Measurements from ENCODE around the gene AGPS. TPM values are rescaled to one million over a fixed set of nuclear protein-coding genes. Genes with fewer than 3 reads are reported as not detected.

Gene AGPS
- total RNA-seq, 1 experiment from 2014 or later = 54.0 TPM

DNA sequence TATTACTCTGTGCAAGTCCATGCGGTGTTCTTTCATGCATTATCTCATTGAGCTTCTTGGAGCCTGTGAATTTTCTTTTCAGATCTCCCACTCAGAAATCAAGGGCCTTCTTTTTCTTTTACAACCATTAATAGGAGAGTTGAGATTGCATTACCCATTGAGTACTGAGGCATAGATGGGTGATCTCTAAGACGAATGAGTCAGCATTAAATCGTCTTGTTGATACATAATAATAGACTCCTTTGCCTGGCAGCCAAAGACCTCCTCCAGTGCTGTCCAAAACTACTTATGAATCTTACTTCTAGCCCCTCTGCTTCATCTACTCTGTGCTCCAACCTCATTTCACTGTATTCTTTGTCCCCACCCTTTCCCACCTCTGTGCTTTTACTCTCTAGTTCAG is 180.5 kb downstream of the AGPS start:
- H3K27ac ChIP-seq (ENCODE audit: low read length) = no peak overlapping the region
- no peaks in the 10 kb centered on the region for H3K4me1 ChIP-seq (ENCODE audit: low read length)
- no peak overlapping the region for H3K4me2 ChIP-seq (ENCODE audit: low read depth, low read length, poor library complexity, severe bottlenecking)
- H3K9me3 ChIP-seq (ENCODE audit: low read length) = no peaks in the 10 kb centered on the region
- DNase-seq = no peak
- H3K9me2 ChIP-seq (replicated peaks; ENCODE audit: insufficient read depth, low read length) = no peaks in the 10 kb centered on the region
- no peaks in the 10 kb centered on the region for H3K36me3 ChIP-seq (ENCODE audit: insufficient read depth, low read length)
- no peak overlapping the region for H2AFZ ChIP-seq (ENCODE audit: low read length)
- H3K9ac ChIP-seq (ENCODE audit: low read length) = no peak overlapping the region
- no peak overlapping the region for H3K4me3 ChIP-seq (ENCODE audit: low read length)
- H3K79me2 ChIP-seq (ENCODE audit: low read length) = no peaks in the 10 kb centered on the region
- H4K20me1 ChIP-seq (ENCODE audit: insufficient read depth, low read depth, low read length) = no peaks in the 10 kb centered on the region
- no peaks in the 10 kb centered on the region for H3K27me3 ChIP-seq (ENCODE audit: low read length)

DNA sequence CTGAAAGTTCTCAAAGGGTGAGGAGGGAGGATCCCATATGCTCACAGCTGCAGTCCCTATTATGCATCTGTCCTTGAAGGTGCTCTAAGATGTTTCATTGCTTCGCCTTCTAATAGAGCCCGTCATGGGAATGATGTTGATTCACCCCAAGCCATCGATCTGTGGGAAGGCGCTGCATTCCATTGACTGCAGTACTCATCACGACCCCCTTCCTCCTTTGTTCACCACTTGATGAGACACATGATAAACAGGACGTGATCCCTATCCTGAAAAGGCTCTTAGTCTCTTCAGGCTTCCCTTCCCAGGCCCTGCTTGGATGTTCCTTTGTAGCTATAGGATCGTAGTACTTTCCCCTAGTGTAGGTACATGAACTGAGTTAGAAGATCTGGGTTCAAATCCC is 181.8 kb downstream of the AGPS start:
- H3K9me3 ChIP-seq (ENCODE audit: low read length) = no peaks in the 10 kb centered on the region
- no peak overlapping the region for H2AFZ ChIP-seq (ENCODE audit: low read length)
- H3K27me3 ChIP-seq (ENCODE audit: low read length) = no peaks in the 10 kb centered on the region
- H3K9me2 ChIP-seq (replicated peaks; ENCODE audit: insufficient read depth, low read length) = no peaks in the 10 kb centered on the region
- H3K4me2 ChIP-seq (ENCODE audit: low read depth, low read length, poor library complexity, severe bottlenecking) = no peak overlapping the region
- H3K9ac ChIP-seq (ENCODE audit: low read length) = no peak overlapping the region
- H4K20me1 ChIP-seq (ENCODE audit: insufficient read depth, low read depth, low read length) = no peaks in the 10 kb centered on the region
- H3K27ac ChIP-seq (ENCODE audit: low read length) = no peak overlapping the region
- H3K4me1 ChIP-seq (ENCODE audit: low read length) = no peaks in the 10 kb centered on the region
- DNase-seq = no peak
- H3K36me3 ChIP-seq (ENCODE audit: insufficient read depth, low read length) = no peaks in the 10 kb centered on the region
- no peak overlapping the region for H3K4me3 ChIP-seq (ENCODE audit: low read length)
- H3K79me2 ChIP-seq (ENCODE audit: low read length) = no peaks in the 10 kb centered on the region

DNA sequence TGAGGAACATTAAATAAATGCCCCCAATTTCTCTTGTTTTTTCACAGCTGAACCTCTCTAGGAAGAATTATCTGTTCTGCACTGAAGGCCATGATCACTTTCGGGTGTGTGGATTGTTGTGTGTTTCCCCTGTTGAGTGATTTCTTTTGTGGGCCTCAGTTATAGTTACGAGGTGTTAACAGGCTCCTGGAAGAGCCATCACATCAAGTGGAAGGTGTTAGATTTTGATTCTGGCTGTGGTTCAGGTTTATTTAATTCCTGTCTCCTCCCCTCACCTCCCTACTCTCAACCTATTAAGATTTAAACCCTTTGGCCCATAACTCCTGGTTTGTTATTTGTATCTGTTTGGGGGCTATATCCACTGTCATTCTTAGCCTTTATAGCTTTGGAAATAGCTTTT is 182.8 kb downstream of the AGPS start:
- no peak overlapping the region for H2AFZ ChIP-seq (ENCODE audit: low read length)
- no peaks in the 10 kb centered on the region for H3K9me2 ChIP-seq (replicated peaks; ENCODE audit: insufficient read depth, low read length)
- DNase-seq = no peak

DNA sequence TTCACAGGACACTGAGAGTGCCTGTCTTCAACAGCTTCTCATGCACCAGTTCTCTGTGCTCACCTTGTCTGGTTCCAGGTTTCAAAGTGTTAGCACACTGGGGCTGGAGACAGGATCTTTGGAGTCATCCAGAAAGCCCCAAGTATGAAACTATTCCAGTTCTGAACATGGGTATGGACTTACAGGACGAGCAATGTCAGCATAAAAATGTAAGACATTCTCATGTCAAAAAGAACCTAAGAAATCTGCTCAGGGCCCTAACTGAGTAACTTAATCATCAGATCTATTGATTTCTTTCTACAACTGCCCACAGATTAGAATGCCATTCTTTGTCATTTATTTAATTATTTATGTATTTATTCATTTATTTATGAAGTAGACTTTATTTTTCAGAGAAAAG is 184.5 kb downstream of the AGPS start:
- no peaks in the 10 kb centered on the region for H3K9me3 ChIP-seq (ENCODE audit: low read length)

More for the DNA sequence above, 182.8 kb downstream of the AGPS start:
- Histone ChIP-seq H4K20me1 (ENCODE audit: insufficient read depth, low read depth, low read length) (no peaks in the 10 kb centered on the region), H3K4me1 (ENCODE audit: low read length) (no peaks in the 10 kb centered on the region), H3K9me3 (ENCODE audit: low read length) (no peaks in the 10 kb centered on the region), H3K36me3 (ENCODE audit: insufficient read depth, low read length) (no peaks in the 10 kb centered on the region), H3K4me3 (ENCODE audit: low read length) (no peak overlapping the region), H3K27ac (ENCODE audit: low read length) (no peak overlapping the region), H3K9ac (ENCODE audit: low read length) (no peak overlapping the region), H3K27me3 (ENCODE audit: low read length) (no peaks in the 10 kb centered on the region), H3K79me2 (ENCODE audit: low read length) (no peaks in the 10 kb centered on the region), H3K4me2 (ENCODE audit: low read depth, low read length, poor library complexity, severe bottlenecking) (no peak overlapping the region)

DNA sequence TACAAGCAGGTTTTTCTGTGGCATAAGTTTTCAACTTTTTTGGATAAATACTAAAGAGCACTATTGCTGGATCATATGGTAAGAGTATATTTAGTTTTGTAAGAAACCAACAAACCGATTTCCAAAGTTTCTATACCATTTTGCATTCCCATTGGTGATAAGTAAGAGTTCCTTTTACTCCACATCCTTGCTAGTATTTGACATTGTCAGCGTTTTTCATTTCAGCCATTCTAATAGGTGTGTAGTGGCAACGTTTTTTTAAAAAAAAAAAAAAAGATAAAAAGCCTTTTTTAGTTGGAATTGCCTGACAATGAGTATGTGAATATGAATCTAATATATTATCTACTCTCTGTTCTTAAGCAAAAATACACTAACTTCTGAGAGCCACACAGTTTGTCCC is 185.9 kb downstream of the AGPS start:
- Histone ChIP-seq H3K9me2 (replicated peaks; ENCODE audit: insufficient read depth, low read length) (no peaks in the 10 kb centered on the region), H3K4me3 (ENCODE audit: low read length) (no peak overlapping the region), H3K9ac (ENCODE audit: low read length) (no peak overlapping the region), H2AFZ (ENCODE audit: low read length) (no peak overlapping the region), H3K79me2 (ENCODE audit: low read length) (no peaks in the 10 kb centered on the region), H3K27me3 (ENCODE audit: low read length) (no peaks in the 10 kb centered on the region), H4K20me1 (ENCODE audit: insufficient read depth, low read depth, low read length) (no peaks in the 10 kb centered on the region), H3K4me2 (ENCODE audit: low read depth, low read length, poor library complexity, severe bottlenecking) (no peak overlapping the region), H3K27ac (ENCODE audit: low read length) (no peak overlapping the region), H3K36me3 (ENCODE audit: insufficient read depth, low read length) (no peaks in the 10 kb centered on the region), H3K9me3 (ENCODE audit: low read length) (no peaks in the 10 kb centered on the region), H3K4me1 (ENCODE audit: low read length) (no peaks in the 10 kb centered on the region)
- no peak for DNase-seq

More for the DNA sequence above, 184.5 kb downstream of the AGPS start:
- Histone ChIP-seq H3K27ac (ENCODE audit: low read length) (no peak overlapping the region), H3K9ac (ENCODE audit: low read length) (no peak overlapping the region), H3K4me3 (ENCODE audit: low read length) (no peak overlapping the region), H3K9me2 (replicated peaks; ENCODE audit: insufficient read depth, low read length) (no peaks in the 10 kb centered on the region), H3K27me3 (ENCODE audit: low read length) (no peaks in the 10 kb centered on the region), H3K79me2 (ENCODE audit: low read length) (no peaks in the 10 kb centered on the region), H3K4me2 (ENCODE audit: low read depth, low read length, poor library complexity, severe bottlenecking) (no peak overlapping the region), H3K36me3 (ENCODE audit: insufficient read depth, low read length) (no peaks in the 10 kb centered on the region), H4K20me1 (ENCODE audit: insufficient read depth, low read depth, low read length) (no peaks in the 10 kb centered on the region), H2AFZ (ENCODE audit: low read length) (no peak overlapping the region), H3K4me1 (ENCODE audit: low read length) (no peaks in the 10 kb centered on the region)
- DNase-seq = no peak

DNA sequence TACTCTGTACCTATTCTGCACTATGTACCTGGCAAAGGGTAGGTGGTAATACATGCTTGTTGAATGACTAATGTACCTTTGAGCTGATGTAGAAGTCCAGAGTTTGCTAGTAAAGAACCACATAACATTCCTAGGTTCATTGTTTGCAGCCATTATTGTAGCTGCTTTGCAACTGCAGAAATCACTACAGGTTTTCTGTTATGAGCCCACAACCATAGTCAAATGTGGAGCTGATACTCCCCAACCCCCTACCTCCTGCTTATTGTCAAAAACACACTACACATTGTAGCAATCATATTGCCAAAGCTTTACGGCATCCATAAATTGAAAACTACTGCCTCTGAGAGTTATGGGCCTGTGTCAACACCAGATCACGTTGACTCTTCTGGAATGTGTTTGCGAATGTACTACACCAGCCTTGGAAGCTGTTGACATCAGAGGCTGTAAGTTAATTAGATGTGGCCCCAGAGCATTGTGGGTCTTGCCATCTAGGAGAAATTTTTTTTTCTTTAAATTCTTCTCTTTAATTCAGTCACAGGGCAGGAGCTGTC is 187.0 kb downstream of the AGPS start:
- Histone ChIP-seq H3K27ac (ENCODE audit: low read length) (no peak overlapping the region), H3K27me3 (ENCODE audit: low read length) (no peaks in the 10 kb centered on the region), H3K9me2 (replicated peaks; ENCODE audit: insufficient read depth, low read length) (no peaks in the 10 kb centered on the region), H3K79me2 (ENCODE audit: low read length) (no peaks in the 10 kb centered on the region), H3K9me3 (ENCODE audit: low read length) (no peaks in the 10 kb centered on the region), H4K20me1 (ENCODE audit: insufficient read depth, low read depth, low read length) (no peaks in the 10 kb centered on the region), H2AFZ (ENCODE audit: low read length) (no peak overlapping the region), H3K4me1 (ENCODE audit: low read length) (no peaks in the 10 kb centered on the region), H3K36me3 (ENCODE audit: insufficient read depth, low read length) (no peaks in the 10 kb centered on the region), H3K4me3 (ENCODE audit: low read length) (no peak overlapping the region), H3K4me2 (ENCODE audit: low read depth, low read length, poor library complexity, severe bottlenecking) (no peak overlapping the region), H3K9ac (ENCODE audit: low read length) (no peak overlapping the region)
- DNase-seq = no peak

DNA sequence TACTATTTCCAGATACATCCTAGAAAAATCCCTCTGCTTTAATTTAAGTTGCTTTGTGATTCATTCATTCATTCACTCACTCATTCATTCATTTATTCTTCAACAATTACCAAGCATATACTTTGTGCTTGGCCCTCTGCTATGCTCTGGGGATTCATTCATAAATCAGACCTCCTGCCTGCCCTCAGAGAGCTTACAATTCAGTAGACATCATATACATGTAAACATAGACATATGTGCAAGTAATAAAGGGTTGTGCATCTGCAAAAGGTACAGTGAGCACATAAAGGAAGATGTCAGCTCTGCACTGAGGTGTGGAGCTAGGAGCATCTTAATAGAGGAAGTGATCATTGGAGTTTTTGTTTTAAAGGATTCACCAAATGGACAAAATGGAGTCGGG is 189.4 kb downstream of the AGPS start:
- Histone ChIP-seq H3K27me3 (ENCODE audit: low read length) (no peaks in the 10 kb centered on the region), H3K9me3 (ENCODE audit: low read length) (no peaks in the 10 kb centered on the region), H3K79me2 (ENCODE audit: low read length) (no peaks in the 10 kb centered on the region), H3K36me3 (ENCODE audit: insufficient read depth, low read length) (no peaks in the 10 kb centered on the region), H2AFZ (ENCODE audit: low read length) (no peak overlapping the region), H3K27ac (ENCODE audit: low read length) (no peak overlapping the region), H3K4me3 (ENCODE audit: low read length) (no peak overlapping the region), H3K9ac (ENCODE audit: low read length) (no peak overlapping the region), H3K4me2 (ENCODE audit: low read depth, low read length, poor library complexity, severe bottlenecking) (no peak overlapping the region), H3K9me2 (replicated peaks; ENCODE audit: insufficient read depth, low read length) (no peaks in the 10 kb centered on the region), H4K20me1 (ENCODE audit: insufficient read depth, low read depth, low read length) (no peaks in the 10 kb centered on the region), H3K4me1 (ENCODE audit: low read length) (no peaks in the 10 kb centered on the region)
- DNase-seq = no peak

- no peaks in the 10 kb centered on the region for H3K9me3 ChIP-seq (ENCODE audit: low read length)
- peak; percentile 16 for DNase-seq
- H3K9ac ChIP-seq (ENCODE audit: low read length) = no peak overlapping the region
- H3K9me2 ChIP-seq (replicated peaks; ENCODE audit: insufficient read depth, low read length) = no peaks in the 10 kb centered on the region
- no peak overlapping the region for H2AFZ ChIP-seq (ENCODE audit: low read length)
- H4K20me1 ChIP-seq (ENCODE audit: insufficient read depth, low read depth, low read length) = no peaks in the 10 kb centered on the region
- no peak overlapping the region for H3K27ac ChIP-seq (ENCODE audit: low read length)
- H3K4me3 ChIP-seq (ENCODE audit: low read length) = no peak overlapping the region
- no peak overlapping the region for H3K4me2 ChIP-seq (ENCODE audit: low read depth, low read length, poor library complexity, severe bottlenecking)
- no peaks in the 10 kb centered on the region for H3K4me1 ChIP-seq (ENCODE audit: low read length)
- no peaks in the 10 kb centered on the region for H3K36me3 ChIP-seq (ENCODE audit: insufficient read depth, low read length)
- no peaks in the 10 kb centered on the region for H3K79me2 ChIP-seq (ENCODE audit: low read length)
- no peaks in the 10 kb centered on the region for H3K27me3 ChIP-seq (ENCODE audit: low read length)
Measured at GRCh38 chr2:177584030-177584692, 191.6 kb downstream of the AGPS start.
